HPDE6-E6E7 (cell line): ENCODE data around the gene GRHPR.
"Not testable (repeated sequence)": the region's sequence is repeated elsewhere in the genome, so short reads cannot be mapped to it uniquely, and the experiment has no call there.

Experiments used
- DNase-seq: peaks from one replicate; pipeline ENCODE4 v3.0.0; 2011; ENCODE audit warnings: missing footprints; ENCODE audit errors: extremely low spot score

Gene GRHPR

GRCh38 chr9:37477987-37478619, 55.6 kb downstream of the GRHPR start:
- not testable (repeated sequence) for DNase-seq

- DNase-seq = no peak
Measured at GRCh38 chr9:37480759-37481158, 58.3 kb downstream of the GRHPR start.

- DNase-seq = peak; percentile 99
Measured at GRCh38 chr9:37485389-37486255, 63.1 kb downstream of the GRHPR start, which contains the start of gene POLR1E. POLR1E (plus strand) TSS chr9:37485948; CDS start chr9:37486048, 100 bp downstream.

- DNase-seq = no peak
Measured at GRCh38 chr9:37486256-37486615, 63.7 kb downstream of the GRHPR start.
